Activated CD8-positive, alpha-beta memory T cell treated with anti-CD3 and anti-CD28 coated beads for 4 hours (primary cell): ENCODE results near the gene MARCHF3.
"Not testable (repeated sequence)": the region's sequence is repeated elsewhere in the genome, so short reads cannot be mapped to it uniquely, and the experiment has no call there.

Source experiments
- DNase-seq, 2 donors: peaks; one replicate each; pipeline ENCODE4 v3.0.0-alpha.2; 2020; ENCODE audit warnings: low read depth in 2 of 2

The MARCHF3 gene

DNA sequence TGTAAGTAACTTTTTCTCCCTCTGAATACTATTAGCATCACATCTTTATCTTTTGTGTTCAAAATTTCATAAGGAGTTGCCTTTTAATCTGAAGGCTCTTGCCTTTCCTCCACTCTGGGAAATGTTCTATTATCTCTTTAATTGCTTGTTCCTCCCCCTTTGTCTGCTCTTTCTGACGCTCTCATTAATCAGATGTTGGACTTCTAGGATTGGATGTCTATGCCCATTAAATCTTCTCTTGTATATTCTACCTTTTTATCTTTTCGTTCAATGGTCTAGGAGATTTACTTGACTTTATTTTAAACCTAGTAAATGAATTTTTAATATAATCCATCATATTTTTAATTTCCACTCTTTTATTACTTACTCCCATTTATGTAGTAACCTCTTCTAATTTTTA, 76.7 kb downstream of the MARCHF3 start:
- no peak for DNase-seq

DNA sequence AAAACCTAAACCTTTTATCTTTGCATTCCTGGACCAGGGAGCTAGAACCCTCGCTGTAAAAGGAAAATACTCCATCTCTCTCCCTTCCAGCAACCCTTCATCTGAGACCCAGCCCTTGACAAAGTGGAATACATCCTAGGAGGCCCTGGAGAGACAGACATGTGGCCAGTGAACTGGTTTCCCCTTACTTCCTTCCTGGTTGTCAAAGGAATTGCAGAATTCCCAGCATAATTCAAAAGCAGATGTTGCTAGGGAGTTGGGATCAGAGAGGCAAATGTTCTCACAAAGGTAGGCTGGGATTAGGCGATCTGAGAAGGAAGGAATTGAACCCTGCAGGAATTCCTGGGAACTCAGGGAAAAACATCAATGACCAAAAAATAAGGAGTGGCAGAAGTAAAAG, 80.9 kb downstream of the MARCHF3 start:
- DNase-seq = no peak

DNA sequence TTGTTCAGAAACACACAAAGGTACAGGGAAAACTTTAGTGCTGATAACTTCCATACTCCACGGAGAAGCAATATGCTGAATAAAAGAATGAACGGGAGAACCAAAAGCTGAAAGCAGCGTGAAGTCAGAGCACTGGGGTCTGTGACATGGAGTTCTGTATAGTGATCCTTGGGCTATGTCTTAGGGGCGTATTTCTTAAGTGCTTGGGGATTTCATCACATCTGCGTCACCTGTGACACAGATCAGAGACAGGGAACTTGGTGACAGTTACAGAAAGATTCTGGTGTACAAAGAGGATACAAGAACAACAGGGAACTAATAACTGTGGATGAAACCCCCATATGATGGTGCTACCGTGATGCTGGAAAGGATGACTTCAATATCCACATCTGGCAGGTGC, 81.9 kb downstream of the MARCHF3 start:
- DNase-seq = no peak

DNA sequence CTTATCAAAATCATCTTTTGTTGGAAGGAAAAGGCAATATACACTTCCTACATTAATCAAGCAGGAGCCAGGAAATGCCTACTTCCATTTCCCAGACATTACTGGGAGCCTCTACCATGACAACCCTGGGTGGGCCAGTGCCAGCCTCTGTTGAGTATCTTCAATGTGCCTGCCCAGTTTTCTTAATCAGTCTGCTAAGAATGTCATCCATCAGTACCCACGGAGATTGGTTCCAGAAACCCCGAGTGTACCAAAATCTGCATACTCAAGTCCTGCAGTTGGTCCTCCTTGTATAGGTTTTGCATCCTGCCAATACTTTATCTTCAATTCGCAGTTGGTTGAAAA, 82.4 kb downstream of the MARCHF3 start:
- DNase-seq = no peak

DNA sequence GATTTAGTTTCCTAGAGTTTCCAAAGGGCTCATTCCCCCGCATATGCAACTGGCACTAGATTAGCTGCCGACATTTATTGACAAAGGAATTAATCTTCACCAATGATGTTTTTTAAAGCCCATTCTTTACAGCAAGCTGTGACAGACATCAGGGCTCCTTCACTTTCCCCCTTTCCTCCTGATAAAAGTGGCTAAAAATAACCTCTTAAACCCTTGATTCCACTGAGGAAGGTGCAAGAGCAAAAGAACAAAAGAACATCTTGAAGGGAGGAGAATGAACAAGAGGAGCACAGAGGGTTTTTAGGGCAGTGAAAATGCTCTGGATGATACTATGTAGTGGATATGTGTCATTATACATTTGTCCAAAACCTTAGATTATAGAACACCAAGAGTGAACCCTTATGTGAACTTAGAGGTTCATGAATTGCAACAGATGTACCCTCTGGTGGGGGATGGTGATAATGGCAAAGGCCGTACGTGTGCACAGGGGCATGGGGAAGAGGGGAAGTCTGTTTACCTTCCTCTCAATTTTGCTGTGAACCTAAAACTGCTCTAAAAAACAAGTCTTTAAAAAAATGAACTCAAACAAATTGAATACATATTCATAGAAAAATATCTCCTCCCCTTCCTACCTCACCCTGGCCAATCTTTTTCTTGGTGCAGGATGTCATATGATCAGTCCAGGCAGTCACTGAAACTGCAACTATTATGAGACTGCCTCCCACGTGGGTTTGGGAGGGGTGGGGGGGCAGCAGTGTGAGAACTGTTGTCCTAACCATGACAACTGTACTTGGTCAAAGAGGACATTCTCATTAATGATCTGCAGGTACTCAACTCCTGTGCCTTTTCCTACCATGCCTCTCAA, 83.0 kb downstream of the MARCHF3 start:
- no peak for DNase-seq

DNA sequence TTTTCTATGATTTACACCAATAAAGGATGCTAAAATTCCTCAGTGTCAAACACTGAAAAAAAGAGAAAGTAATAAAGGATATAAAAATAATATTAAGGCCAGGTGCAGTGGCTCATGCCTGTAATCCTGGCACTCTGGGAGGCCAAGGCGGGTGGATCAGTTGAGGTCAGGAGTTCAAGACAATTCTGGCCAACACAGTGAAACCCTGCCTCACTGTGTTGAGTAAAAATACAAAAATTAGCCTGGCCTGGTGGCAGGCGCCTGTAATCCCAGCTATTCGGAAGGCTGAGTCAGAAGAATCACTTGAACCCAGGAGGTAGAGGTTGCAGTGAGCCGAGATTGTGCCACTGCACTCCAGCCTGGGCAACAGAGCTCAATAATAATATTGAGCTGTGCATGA, 87.5 kb downstream of the MARCHF3 start:
- DNase-seq = not testable (repeated sequence)

DNA sequence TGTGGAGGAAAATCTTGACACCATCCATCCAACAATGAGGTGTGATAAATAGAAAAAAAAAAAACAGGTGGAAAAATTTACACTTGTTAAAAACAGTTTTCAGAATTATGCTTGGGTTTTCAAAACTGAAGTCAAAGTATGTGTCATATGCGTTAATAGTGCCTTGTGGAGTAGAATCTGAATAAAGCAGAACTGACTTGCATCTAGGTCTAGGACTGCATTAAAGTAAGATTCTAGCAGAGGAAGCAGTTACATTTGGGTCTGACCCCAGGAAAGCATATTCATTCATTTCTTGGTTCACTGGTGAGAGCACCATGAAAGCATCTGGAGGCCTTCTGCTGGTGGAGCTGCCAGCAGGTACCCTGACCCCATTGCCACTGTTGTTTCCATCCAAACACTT, 89.0 kb downstream of the MARCHF3 start:
- no peak for DNase-seq

DNA sequence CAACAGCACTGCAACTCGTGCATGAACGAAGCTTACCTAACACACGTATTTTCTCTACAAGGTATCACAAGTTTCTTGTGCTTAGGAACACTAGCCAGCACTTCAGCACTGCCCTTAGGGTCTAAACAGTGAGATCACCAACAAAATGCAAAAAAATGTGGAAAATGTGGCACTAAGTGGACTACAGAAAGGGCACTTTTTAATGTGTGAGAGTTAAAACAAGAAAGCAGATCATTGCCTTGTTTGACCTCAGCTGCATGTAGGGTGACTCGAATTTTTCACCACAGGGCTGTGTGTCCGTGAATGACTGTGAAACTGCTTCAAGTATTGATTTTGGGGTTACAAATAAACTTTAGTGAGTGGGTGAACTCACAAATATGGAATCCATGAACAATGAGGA, 90.5 kb downstream of the MARCHF3 start:
- no peak for DNase-seq

DNA sequence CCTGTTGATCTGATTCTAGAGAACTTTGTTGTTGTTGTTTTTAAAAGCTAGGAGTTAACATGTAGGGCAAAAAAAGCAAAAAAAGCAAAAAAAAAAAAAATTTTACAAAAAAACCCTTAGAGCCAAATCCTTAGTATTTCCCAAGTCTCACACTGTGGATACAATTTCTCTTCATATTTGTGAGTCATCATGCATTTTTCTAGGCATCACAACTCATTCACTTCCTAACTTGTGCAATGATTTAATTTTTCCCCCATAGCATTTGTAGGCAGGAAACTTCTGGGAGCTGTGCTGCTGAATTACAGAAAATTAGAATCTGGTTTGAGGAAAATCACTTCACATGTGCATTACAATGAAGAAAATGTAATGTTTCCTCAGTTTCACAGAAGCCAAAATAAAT, 91.9 kb downstream of the MARCHF3 start:
- no peak for DNase-seq

DNA sequence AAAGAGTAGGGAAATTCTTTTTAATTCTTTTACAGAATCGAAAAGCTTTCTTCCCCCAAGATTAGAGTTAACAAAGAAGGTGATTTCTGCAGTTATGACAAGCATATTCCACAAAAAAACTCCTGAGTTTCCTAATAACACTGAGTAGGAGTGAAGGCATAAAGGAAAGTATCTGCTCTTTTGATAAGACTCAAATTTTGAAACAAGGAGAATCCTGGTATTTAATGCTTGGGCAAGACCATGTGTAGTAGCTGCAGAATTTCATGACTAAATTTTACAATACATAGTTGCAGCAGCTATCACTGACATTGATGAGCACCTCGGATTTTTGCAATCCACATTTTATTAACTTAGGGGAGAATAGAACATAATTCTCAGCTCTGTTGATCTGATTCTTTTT, 92.6 kb downstream of the MARCHF3 start:
- DNase-seq = no peak

DNA sequence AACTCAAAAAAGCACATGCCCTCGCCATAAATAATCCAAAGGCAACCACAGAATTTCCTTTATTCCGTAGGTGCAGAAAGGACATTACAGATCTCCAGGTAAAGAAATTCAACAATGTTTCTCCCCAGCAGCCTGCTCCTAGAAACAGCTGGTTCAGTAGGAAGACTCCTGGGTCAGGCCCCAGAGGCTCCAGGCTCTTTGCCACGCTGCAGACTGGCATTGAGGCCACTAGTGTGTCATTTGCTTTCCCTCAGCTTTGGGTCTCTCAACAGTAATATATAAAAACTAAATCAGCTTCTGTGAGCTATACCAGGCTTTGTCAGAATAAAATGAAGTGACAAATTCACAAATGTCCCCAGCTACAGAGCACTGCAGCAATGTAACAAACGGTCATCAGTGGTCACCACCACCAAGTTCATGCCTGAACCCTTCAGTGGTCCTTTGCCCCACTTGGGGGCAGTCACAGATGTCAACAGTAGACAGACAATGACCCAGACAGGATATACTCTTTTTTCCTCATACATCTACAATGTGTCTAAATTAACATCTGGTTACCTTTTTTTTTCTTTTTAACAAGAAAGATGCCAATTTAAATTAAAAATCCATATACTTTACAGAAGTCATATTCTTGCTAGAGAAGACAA, 93.5 kb downstream of the MARCHF3 start:
- no peak for DNase-seq

DNA sequence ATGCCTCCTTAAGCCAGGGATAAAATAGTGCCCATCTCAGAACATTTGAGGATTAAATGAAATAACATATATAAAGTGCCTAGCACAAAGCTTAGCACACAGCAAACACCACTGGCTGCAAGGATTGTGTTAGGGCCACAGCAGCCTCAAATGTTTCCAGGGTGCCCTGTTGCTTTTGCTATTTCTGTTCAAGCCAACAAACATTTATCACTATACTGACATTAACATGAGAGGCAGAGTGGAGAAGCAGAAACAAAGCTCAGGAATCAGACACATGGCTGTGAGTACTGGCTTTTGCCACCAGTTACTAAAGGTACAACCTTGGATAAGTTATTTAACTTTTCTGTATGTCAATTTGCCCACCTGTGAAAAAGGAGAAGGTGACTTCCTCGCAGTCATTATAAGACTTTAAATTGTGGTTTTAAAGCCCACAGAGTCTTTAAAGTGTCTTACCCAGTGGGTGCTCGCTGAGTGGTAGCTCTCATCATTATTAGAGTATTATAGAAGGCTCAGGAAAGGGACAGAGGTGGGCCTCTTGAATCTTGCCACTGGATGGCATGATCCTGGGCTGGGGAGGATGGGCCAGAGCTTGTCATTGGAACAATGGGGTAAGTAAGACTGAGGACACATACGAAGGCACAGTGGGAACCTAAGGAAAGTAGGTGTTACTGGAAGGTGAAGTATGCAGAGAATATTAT, 98.2 kb downstream of the MARCHF3 start:
- no peak for DNase-seq

DNA sequence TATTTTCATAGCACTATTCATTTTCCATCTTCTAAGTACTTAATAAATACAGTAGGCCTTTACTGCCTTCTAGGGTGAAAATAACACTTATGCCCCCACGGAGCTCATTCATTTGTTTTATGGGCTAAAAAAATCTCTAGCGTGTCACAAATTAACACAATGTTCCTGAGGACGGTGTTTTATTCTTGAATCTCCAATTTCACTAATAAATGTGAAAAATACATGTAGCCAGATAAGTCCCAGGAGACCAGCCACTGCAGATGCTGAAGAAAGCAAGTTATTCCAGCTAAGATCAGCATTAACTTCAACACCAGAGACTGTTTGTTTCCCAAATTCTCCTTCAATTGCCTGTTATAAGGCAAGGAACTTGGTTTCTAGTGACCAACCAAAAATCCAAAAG, 102.3 kb downstream of the MARCHF3 start:
- DNase-seq = no peak

DNA sequence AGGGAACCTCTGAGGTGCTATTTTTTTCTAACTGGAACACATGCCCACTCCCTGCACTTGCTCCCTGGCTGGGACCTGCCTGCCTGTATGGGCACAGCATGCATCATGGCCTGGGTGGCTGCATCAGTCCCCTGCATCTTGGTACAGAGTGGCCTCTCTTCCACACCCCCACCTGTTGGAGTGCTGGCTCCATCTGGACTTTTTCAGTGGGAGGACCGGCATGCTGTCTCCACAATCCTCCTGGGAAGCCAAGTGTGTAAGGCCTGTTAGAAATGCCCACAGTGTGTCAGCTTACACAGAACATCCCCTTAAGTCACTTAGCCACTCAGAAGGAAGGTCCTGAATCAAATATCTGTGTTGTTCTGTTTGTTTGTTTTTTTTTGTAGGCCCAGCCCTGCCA, 102.9 kb downstream of the MARCHF3 start:
- no peak for DNase-seq

DNA sequence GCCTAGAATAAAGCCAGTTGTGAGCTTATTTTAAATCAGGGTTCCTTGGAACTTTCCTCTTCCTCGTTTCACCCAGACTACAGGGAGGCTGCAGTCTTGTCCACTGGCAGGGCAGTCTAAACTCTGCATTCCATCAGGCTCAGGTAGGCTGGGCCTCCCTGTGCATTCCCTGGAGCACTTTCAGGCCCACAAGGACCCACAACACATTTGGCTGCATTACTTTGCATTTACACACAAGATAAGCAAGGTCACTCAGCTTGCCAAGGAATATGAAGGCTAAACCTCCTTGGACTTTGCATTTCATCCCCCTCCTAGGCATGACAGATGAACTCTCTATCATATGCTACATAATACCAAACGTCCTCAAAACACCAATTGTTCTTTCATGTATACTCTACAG, 104.2 kb downstream of the MARCHF3 start:
- DNase-seq = no peak

DNA sequence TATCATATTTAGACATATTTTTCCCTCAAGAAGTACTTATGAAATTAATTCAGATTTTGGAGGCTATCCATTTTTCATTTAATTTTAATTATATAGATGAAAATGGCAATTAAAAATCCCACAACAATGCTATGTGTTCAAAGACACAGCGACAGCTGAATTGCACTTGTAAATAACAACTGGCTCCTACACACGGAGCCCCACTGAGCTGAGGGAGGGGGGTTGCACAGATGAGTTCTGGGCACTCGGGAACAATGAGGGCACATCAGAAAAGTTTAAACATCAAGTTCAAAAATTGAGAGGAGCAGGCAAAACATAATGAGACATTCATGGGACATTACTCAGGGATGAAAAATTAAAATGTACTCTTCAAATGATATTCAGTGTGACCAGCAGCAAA, 104.9 kb downstream of the MARCHF3 start:
- no peak for DNase-seq

DNA sequence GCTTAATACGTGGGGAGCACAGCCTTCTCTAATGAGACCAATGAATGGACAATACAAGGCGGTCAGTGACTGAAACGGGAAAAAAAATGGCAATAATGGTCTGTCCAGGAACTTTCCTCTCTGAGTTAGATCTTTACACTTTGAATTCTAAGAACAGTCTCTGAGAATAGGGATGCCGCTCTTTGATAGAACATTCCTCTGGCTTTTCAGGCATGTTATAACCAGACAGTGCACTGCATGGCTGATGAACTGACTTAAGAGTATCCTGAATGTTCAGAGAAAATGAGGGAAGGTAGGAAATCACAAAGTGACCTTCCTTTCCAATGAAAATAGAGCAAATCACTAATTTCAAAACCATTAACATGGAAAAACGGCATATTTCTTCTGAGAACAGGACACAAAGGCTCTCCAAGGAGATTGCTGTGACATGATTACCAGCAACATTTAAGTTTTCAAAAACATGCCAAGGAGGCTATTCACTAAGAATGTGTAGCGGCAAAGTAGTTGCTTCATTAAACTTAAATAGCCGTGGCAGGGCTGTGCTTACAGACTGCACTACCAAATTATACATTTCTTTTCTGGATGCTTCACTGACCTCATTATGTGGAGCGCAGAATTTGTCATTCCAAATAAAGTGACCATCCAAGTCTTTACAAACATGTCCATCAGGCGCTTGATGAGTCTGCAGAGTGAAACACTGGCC, 105.9 kb downstream of the MARCHF3 start:
- DNase-seq = no peak

DNA sequence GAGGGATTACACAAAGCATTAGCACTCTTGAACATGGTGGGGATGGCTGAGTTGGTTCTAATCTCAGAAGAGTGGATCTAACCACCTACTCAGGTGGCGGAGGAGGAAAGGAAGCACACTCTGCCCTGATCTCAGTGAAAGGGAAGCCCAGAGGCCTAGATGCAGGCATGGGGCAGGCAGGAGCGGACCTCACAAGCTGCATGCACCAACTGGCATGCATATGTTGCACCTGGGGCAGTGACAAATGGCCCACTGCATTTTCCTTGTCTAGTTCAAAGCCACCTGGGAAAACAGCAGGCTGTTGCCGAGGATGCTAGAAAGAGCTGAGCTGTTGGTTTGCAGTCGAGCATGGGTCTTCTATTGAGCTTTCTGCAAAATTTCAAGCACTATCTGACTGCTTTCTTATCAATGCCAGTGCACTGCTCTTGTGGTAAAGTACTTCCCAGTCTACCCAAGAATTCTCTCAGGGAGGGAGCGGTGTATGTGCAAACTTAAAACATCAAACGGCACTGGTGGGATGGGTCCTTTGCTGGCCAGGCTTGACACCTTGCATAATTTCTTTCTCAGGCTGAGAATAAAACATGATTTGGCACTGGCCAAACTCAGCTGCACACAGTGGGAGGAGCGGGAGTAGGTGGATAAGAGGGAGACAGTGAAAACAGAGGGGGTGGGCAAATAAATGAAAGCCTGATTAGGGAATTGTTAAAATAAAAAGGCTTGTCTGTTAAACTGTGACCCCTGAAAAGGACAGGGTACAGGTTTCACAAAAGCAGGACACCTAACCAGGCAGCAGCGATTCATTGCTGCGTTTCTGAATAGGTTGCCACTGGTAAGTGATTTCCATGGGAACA, 108.9 kb downstream of the MARCHF3 start:
- DNase-seq = no peak

DNA sequence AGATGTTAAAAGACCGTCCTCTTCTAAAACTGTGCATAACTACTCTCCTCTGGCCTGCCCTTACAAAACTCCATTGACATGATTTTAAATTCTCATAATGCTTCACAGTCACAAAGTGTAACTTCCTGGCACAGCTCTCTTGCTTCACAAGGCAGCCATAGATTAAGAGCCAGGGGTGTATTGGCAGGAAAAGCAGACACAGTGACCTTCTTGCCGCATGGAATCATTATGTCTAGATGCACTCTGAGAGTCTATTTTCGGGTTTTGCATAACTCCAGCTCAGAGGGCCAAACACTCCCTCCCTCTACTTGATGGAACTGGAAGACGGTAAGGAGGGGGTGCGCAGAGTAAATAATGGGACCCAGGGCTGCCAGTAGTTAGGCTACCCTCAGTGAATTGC, 110.1 kb downstream of the MARCHF3 start:
- no peak for DNase-seq

DNA sequence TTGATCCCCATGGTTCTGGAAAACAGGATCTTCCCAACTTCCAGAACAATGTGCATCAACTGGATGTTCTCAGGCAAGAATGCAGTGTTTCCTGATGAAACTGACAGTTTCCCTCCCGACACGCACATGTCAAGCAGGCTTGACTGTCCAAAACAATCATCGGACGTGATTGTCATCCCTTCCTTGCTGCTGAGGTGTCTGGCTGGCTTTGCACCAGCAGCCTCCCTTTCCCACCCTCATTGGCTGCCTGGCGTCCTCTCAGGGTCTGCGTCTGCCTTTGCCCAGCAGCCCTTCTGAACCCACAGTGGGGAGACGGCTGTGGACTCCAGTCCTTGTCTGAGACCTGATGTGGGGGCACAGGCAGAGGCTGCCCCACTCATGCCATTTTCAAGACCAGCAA, 110.8 kb downstream of the MARCHF3 start:
- no peak for DNase-seq

DNA sequence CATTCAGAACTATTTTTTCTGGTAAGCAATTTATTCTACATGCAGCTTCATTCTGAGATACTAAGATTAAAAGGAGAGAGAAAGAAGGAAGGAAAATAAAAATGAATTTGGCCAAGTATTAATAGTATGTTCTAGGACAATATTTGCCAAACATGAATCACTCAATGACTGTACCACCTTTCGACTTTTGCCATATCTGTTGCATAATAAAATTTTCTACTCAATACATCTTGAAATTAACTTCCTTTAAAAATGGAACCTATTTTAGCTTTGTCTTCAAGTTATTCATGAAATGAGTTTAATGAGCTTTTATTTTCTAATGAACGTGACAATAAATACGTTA, 111.8 kb downstream of the MARCHF3 start:
- no peak for DNase-seq
